ENCODE measurements around the gene GADD45B. TPM values are rescaled to one million over a fixed set of nuclear protein-coding genes. Genes with fewer than 3 reads are reported as not detected.

Gene GADD45B
- total and polyA plus RNA-seq, 10 of the 15 experiments (the other 5 are each of a cell fraction or from before 2014, with no cell fraction given), result 2.4 to 180 (median 91.1) TPM

DNA sequence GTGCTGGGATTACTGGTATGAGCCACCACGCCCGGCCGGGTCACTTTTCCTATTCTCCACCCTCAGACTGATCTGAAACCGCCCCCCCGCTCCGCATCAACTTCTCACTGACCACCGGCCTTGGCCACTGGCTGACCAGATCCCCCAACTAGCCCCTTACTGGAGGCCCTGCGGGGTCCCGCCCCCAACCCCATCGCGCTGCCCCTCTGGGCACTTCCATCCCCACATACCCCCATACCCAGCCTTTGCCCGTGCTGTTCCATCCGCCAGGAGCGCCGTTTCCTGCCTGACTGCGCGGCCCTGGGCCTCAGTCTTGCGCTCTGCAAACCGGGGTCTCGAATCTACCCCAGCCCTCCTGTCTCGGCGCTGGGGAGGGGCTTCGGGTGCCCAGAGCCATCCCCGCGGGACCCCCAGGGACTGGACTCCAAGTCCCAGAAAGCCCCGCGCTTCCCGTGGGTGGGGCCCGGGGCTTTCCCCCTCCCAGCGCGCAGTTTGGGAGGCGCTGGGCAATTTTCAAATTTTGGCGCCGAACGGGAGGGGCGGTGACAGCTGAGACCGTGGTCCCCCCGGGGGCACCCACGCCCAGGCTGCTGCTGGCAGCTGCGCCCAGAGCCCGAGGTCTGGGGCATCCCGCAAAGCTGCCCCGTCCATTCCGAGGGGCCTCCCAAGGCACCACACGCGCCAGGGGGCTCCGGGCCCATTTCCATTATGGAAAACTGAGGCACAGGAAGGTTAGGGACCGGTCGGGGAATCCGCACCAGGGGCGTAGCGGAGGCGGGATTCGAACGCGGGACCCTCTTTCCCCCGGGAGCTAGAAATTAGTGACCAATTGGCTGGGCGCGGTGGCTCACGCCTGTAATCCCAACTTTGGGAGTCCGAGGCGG lies 13.9 kb upstream of the GADD45B start (continued):
- no peak for TF ChIP-seq CBX5 (IDR thresholded peaks at IDR 0.05; ENCODE audit: low read depth)
- no peak for TF ChIP-seq ZNF24 (IDR thresholded peaks at IDR 0.05)
- TF ChIP-seq, protein P1, sequence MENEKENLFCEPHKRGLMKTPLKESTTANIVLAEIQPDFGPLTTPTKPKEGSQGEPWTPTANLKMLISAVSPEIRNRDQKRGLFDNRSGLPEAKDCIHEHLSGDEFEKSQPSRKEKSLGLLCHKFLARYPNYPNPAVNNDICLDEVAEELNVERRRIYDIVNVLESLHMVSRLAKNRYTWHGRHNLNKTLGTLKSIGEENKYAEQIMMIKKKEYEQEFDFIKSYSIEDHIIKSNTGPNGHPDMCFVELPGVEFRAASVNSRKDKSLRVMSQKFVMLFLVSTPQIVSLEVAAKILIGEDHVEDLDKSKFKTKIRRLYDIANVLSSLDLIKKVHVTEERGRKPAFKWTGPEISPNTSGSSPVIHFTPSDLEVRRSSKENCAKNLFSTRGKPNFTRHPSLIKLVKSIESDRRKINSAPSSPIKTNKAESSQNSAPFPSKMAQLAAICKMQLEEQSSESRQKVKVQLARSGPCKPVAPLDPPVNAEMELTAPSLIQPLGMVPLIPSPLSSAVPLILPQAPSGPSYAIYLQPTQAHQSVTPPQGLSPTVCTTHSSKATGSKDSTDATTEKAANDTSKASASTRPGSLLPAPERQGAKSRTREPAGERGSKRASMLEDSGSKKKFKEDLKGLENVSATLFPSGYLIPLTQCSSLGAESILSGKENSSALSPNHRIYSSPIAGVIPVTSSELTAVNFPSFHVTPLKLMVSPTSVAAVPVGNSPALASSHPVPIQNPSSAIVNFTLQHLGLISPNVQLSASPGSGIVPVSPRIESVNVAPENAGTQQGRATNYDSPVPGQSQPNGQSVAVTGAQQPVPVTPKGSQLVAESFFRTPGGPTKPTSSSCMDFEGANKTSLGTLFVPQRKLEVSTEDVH (IDR thresholded peaks at IDR 0.05; ENCODE audit: low read depth, partially characterized antibody), result peak; percentile 35
- TF ChIP-seq ZSCAN29 (IDR thresholded peaks at IDR 0.05), result no peak
- TF ChIP-seq, protein P2, sequence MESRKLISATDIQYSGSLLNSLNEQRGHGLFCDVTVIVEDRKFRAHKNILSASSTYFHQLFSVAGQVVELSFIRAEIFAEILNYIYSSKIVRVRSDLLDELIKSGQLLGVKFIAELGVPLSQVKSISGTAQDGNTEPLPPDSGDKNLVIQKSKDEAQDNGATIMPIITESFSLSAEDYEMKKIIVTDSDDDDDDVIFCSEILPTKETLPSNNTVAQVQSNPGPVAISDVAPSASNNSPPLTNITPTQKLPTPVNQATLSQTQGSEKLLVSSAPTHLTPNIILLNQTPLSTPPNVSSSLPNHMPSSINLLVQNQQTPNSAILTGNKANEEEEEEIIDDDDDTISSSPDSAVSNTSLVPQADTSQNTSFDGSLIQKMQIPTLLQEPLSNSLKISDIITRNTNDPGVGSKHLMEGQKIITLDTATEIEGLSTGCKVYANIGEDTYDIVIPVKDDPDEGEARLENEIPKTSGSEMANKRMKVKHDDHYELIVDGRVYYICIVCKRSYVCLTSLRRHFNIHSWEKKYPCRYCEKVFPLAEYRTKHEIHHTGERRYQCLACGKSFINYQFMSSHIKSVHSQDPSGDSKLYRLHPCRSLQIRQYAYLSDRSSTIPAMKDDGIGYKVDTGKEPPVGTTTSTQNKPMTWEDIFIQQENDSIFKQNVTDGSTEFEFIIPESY (IDR thresholded peaks at IDR 0.05), result no peak
- TF ChIP-seq EZH2 (IDR thresholded peaks at IDR 0.05; ENCODE audit: borderline replicate concordance, control insufficient read depth, low read depth, low read length), result no peak
- TF ChIP-seq, protein P3, sequence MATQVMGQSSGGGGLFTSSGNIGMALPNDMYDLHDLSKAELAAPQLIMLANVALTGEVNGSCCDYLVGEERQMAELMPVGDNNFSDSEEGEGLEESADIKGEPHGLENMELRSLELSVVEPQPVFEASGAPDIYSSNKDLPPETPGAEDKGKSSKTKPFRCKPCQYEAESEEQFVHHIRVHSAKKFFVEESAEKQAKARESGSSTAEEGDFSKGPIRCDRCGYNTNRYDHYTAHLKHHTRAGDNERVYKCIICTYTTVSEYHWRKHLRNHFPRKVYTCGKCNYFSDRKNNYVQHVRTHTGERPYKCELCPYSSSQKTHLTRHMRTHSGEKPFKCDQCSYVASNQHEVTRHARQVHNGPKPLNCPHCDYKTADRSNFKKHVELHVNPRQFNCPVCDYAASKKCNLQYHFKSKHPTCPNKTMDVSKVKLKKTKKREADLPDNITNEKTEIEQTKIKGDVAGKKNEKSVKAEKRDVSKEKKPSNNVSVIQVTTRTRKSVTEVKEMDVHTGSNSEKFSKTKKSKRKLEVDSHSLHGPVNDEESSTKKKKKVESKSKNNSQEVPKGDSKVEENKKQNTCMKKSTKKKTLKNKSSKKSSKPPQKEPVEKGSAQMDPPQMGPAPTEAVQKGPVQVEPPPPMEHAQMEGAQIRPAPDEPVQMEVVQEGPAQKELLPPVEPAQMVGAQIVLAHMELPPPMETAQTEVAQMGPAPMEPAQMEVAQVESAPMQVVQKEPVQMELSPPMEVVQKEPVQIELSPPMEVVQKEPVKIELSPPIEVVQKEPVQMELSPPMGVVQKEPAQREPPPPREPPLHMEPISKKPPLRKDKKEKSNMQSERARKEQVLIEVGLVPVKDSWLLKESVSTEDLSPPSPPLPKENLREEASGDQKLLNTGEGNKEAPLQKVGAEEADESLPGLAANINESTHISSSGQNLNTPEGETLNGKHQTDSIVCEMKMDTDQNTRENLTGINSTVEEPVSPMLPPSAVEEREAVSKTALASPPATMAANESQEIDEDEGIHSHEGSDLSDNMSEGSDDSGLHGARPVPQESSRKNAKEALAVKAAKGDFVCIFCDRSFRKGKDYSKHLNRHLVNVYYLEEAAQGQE (IDR thresholded peaks at IDR 0.05; ENCODE audit: low read depth, low read length), result no peak
- TF ChIP-seq RB1 (IDR thresholded peaks at IDR 0.05; ENCODE audit: borderline replicate concordance), result no peak
- TF ChIP-seq, protein P4, sequence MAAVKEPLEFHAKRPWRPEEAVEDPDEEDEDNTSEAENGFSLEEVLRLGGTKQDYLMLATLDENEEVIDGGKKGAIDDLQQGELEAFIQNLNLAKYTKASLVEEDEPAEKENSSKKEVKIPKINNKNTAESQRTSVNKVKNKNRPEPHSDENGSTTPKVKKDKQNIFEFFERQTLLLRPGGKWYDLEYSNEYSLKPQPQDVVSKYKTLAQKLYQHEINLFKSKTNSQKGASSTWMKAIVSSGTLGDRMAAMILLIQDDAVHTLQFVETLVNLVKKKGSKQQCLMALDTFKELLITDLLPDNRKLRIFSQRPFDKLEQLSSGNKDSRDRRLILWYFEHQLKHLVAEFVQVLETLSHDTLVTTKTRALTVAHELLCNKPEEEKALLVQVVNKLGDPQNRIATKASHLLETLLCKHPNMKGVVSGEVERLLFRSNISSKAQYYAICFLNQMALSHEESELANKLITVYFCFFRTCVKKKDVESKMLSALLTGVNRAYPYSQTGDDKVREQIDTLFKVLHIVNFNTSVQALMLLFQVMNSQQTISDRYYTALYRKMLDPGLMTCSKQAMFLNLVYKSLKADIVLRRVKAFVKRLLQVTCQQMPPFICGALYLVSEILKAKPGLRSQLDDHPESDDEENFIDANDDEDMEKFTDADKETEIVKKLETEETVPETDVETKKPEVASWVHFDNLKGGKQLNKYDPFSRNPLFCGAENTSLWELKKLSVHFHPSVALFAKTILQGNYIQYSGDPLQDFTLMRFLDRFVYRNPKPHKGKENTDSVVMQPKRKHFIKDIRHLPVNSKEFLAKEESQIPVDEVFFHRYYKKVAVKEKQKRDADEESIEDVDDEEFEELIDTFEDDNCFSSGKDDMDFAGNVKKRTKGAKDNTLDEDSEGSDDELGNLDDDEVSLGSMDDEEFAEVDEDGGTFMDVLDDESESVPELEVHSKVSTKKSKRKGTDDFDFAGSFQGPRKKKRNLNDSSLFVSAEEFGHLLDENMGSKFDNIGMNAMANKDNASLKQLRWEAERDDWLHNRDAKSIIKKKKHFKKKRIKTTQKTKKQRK (IDR thresholded peaks at IDR 0.05; ENCODE audit: low read depth, low read length), result no peak
- peak; percentile 58 for TF ChIP-seq CHD2 (IDR thresholded peaks at IDR 0.05; ENCODE audit: borderline replicate concordance, low read depth, low read length)
- no peak for TF ChIP-seq EP300 (IDR thresholded peaks at IDR 0.05; ENCODE audit: borderline replicate concordance in 1 of 2, control insufficient read depth in 1 of 2, low read depth in 2 of 2, low read length in 2 of 2)
- no peak for TF ChIP-seq RAD21 (IDR thresholded peaks at IDR 0.05; ENCODE audit: insufficient read depth, low read depth, low read length)
- TF ChIP-seq HDAC6 (IDR thresholded peaks at IDR 0.05; ENCODE audit: unreplicated experiment), result no peak
